Lung (tissue), 12 donors: ENCODE measurements around the gene TTC13. TPM values are rescaled to one million over a fixed set of nuclear protein-coding genes. Genes with fewer than 3 reads are reported as not detected.
A peak's percentile ranks its signal among the peaks of the same experiment; 100 is the strongest.

Experiments used
- ATAC-seq: fragments of 200-7000 bp; cut with Tn5 transposase; one replicate; pipeline ENCODE4 v1.9.1; 2020; ENCODE audit warnings: moderate number of reproducible peaks; ENCODE audit not compliant: insufficient read depth, low FRiP score
- DNase-seq, 3 donors: peaks; one replicate each; pipeline ENCODE4 v3.0.0-alpha.2; 2013 to 2017
- H3K27ac ChIP-seq, 2 donors: one replicate each; pipeline ENCODE4 v1.5.1; 2013; ENCODE audit warnings: mild to moderate bottlenecking in 2 of 2, moderate library complexity in 2 of 2, control low read depth in 1 of 2, inconsistent platforms in 1 of 2, low read depth in 1 of 2, low read length in 1 of 2
- H3K27me3 ChIP-seq, 3 donors: one replicate each; pipeline ENCODE4 v1.5.1; 2013; ENCODE audit warnings: low read length in 2 of 3; ENCODE audit not compliant: control insufficient read depth in 3 of 3, insufficient read depth in 3 of 3
- H3K36me3 ChIP-seq, 4 donors: one replicate each; pipeline ENCODE4 v1.5.1; 2013; ENCODE audit warnings: low read length in 4 of 4, mild to moderate bottlenecking in 1 of 4, moderate library complexity in 1 of 4; ENCODE audit not compliant: control insufficient read depth in 4 of 4, insufficient read depth in 4 of 4
- H3K4me1 ChIP-seq, 5 donors: one replicate each; pipeline ENCODE4 v1.5.1; 2013; ENCODE audit warnings: low read length in 5 of 5, mild to moderate bottlenecking in 2 of 5, moderate library complexity in 1 of 5; ENCODE audit not compliant: control insufficient read depth in 5 of 5, insufficient read depth in 5 of 5
- H3K4me3 ChIP-seq: one replicate; pipeline ENCODE4 v1.5.1; 2013; ENCODE audit warnings: mild to moderate bottlenecking, control low read depth, moderate library complexity
- H3K9ac ChIP-seq, 2 donors: one replicate each; pipeline ENCODE4 v1.5.1; 2013; ENCODE audit warnings: low read length in 2 of 2, control low read depth in 1 of 2; ENCODE audit not compliant: insufficient read depth in 1 of 2
- H3K9me3 ChIP-seq, 4 donors: one replicate each; pipeline ENCODE4 v1.5.1; 2013; ENCODE audit warnings: low read length in 3 of 4, mild to moderate bottlenecking in 1 of 4, moderate library complexity in 1 of 4; ENCODE audit not compliant: control insufficient read depth in 4 of 4, insufficient read depth in 3 of 4
- WGBS, 2 donors: extraction: QIAGEN DNeasy Blood & Tissue Kit; methylation state at CpG; one replicate each; pipeline ENCODE4 v1.1.7; 2013; 5-methylcytosine and 5-hydroxymethylcytosine counted together
- polyA plus RNA-seq, 2 donors: library from polyadenylated mRNA; stranded (reverse); fragments of 200-250 nt; gene quantifications; one replicate each; pipeline ENCODE4 v1.2.1, GENCODE V29; 2013
- total RNA-seq, 2 donors: library from RNA; depleted of rRNA in 1 of 2; stranded (reverse); fragments of >200 nt in 1 of 2; gene quantifications; one replicate each; pipeline ENCODE4 v1.2.1, GENCODE V29; 2014 to 2021
- TF ChIP-seq, protein P1 (sequence below): IDR thresholded peaks from 2 replicates; pipeline ENCODE4 v1.5.1; 2012; ENCODE audit warnings: mild to moderate bottlenecking; ENCODE audit errors: control extremely low read depth, extremely low read depth
- donor health status: control.
- donor health status: control.
- donor health status: Bipolar disorder and iron deficiency.
- donor health status: healthy.
- donor health status: DM: yes; HTN: yes; CAD: no.

Gene TTC13
- total and polyA plus RNA-seq, 4 donors = 7.9 to 24.5 (median 17.4) TPM

DNA sequence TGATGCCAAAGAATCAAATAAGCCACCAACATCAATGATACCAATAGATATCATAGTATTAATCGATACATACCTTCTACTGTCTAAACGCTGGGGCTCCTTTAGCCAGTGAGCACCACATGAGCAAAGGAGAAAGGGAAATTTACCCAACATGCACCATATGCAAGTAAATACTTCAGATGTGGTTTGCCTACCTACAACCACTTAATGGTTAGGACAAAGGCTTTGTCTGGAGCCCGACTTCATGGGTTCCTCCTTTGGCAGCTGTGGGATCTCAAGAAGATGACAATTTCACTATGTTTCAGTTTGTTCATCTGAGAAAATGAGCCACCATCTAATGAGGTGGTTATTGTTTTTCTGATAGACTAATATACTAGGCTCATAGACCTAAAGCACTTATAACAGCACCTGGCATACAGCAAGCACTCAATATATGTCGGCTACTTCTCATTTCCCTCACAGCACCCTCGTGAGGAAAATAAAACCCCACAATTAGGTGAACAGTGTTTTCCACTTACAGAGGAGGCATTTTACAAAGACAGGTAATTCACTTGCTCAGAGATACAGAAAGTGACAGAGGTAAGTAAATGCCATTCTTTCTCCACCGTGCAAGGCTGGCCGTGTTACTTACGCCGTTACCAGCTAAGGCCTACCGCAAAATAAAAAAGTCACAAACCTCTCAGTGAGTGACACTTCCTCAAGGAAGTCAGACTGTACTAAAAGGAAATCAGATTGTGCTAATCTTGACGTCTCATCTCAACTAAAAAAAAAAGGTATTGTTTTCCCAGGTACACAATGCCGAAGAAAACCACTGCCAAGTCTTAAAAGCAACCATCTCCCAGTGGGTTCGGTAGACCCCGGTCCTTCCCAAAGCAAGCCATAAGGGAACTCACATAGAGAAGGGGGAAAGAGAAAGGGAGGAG lies 1.6 kb downstream of the TTC13 start:
- ATAC-seq = no peak
- Histone ChIP-seq H3K4me3 (peak overlapping the region; percentile 68), H3K4me1 (peaks cover 3 to 13% (median 3%) of the 10 kb centered on the region in 5 donors), H3K36me3 (peaks cover 0 to 7% (median 0%) of the 10 kb centered on the region in 4 donors), H3K27me3 (no peaks in the 10 kb centered on the region), H3K9me3 (no peaks in the 10 kb centered on the region), H3K9ac (no peak overlapping the region), H3K27ac (peak overlapping the region; percentile 84 to 87)
- TF ChIP-seq, protein P1, sequence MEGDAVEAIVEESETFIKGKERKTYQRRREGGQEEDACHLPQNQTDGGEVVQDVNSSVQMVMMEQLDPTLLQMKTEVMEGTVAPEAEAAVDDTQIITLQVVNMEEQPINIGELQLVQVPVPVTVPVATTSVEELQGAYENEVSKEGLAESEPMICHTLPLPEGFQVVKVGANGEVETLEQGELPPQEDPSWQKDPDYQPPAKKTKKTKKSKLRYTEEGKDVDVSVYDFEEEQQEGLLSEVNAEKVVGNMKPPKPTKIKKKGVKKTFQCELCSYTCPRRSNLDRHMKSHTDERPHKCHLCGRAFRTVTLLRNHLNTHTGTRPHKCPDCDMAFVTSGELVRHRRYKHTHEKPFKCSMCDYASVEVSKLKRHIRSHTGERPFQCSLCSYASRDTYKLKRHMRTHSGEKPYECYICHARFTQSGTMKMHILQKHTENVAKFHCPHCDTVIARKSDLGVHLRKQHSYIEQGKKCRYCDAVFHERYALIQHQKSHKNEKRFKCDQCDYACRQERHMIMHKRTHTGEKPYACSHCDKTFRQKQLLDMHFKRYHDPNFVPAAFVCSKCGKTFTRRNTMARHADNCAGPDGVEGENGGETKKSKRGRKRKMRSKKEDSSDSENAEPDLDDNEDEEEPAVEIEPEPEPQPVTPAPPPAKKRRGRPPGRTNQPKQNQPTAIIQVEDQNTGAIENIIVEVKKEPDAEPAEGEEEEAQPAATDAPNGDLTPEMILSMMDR = no peak
- DNase-seq = peak in 2 of 3 donors; percentile 6 to 14
- WGBS, 2 donors = 26 to 39% methylated on average over 14 of the region's 14 CpGs

DNA sequence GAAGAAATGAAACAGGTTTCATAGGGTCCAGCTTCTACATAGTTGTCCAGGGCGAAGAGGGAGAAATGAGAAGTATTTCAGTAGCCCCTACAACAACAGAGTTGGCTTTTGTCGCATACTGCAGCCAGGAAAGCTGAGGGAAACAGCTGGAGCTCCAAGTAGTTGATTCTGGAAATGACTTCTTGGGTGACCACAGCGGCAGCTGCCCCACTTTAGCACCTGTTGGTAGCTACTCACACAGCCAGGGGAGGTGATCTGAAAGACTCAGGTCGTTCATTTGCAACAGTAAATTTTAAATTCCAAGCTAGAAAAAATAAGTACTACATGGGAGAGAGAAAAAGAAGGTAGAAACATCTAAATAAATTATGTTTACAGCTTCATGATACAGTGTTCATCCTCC lies 2.3 kb downstream of the TTC13 start:
- no peaks in the 10 kb centered on the region for H3K9me3 ChIP-seq
- TF ChIP-seq, protein P1 = no peak
- no peak overlapping the region for H3K9ac ChIP-seq
- no peaks in the 10 kb centered on the region for H3K27me3 ChIP-seq
- H3K36me3 ChIP-seq = peaks cover 0 to 7% (median 0%) of the 10 kb centered on the region in 4 donors
- DNase-seq (no peak), ATAC-seq (no peak)
- H3K27ac ChIP-seq = no peak overlapping the region
- 92 to 93% methylated on average over 4 of the region's 4 CpGs for WGBS, 2 donors
- H3K4me1 ChIP-seq = peaks cover 3 to 13% (median 3%) of the 10 kb centered on the region in 5 donors
- no peak overlapping the region for H3K4me3 ChIP-seq

- H3K36me3 ChIP-seq = peaks cover 0 to 7% (median 0%) of the 10 kb centered on the region in 4 donors
- no peak overlapping the region for H3K27ac ChIP-seq
- H3K4me3 ChIP-seq = no peak overlapping the region
- TF ChIP-seq, protein P1 = no peak
- DNase-seq (no peak), ATAC-seq (no peak)
- H3K9me3 ChIP-seq = no peaks in the 10 kb centered on the region
- H3K4me1 ChIP-seq = peaks cover 3 to 13% (median 3%) of the 10 kb centered on the region in 5 donors
- no peaks in the 10 kb centered on the region for H3K27me3 ChIP-seq
- H3K9ac ChIP-seq = no peak overlapping the region
- 89 to 98% methylated on average over 3 of the region's 3 CpGs for WGBS, 2 donors
Observed at GRCh38 chr1:230975636-230976035, 3.0 kb downstream of the TTC13 start.
